SK-N-MC (cell line): Measurements from ENCODE around the gene VN1R5.

ENCODE experiments used
- EZH2 ChIP-seq: fragments of 200-600 bp; sonication (generic); IDR thresholded peaks from one replicate; pipeline ENCODE4 v1.6.1; 2017; ENCODE audit warnings: antibody characterized with exemption
- FOXP2 ChIP-seq: optimal IDR thresholded peaks from 2 replicates; pipeline ENCODE3; 2011; ENCODE audit warnings: mild to moderate bottlenecking, moderate library complexity; ENCODE audit not compliant: insufficient read depth; ENCODE audit errors: extremely low read length, control extremely low read depth
- POLR2AphosphoS5 ChIP-seq: IDR thresholded peaks from 2 replicates; pipeline ENCODE4 v1.6.1; 2012; ENCODE audit warnings: mild to moderate bottlenecking, low read depth, low read length, borderline replicate concordance

DNA sequence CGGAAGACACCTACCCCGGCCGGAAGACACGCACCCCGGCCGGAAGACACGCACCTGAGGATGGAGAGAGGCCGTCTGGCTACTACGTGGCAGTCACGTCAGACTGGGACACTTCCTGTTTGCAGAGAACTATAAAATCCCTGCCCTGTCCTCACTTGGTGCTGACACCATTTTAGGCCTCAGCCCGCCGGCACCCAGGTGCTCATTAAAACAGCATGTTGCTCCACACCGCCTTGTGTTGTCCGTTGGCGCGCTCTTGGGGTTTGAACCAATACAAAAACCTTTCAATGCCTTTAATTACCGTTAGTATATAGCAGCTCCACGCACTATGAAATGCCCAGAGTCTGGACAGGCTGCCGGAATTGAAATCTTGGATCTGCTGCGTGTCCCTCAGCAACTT is 34.7 kb downstream of the VN1R5 start:
- no peak for TF ChIP-seq EZH2
- no peak for TF ChIP-seq POLR2AphosphoS5
- no peak for TF ChIP-seq FOXP2
